A172 (cell line): ENCODE results near the gene AK8. TPM values are rescaled to one million over a fixed set of nuclear protein-coding genes. Genes with fewer than 3 reads are reported as not detected.
A peak's percentile ranks its signal among the peaks of the same experiment; 100 is the strongest.

Source experiments
- DNase-seq: peaks from one replicate; pipeline ENCODE4 v3.0.0-alpha.2; 2015; ENCODE audit warnings: low spot score
- total RNA-seq: library from RNA; depleted of rRNA; stranded (reverse); fragments of >200 nt; shearing (Covaris generic); gene quantifications from 2 replicates; pipeline ENCODE4 v1.2.3, GENCODE V29; 2014

The AK8 gene
- total RNA-seq, 1 experiment from 2014 or later = 0.90 TPM

GRCh38 chr9:132770770-132771310 lies 107.2 kb downstream of the AK8 start:
- no peak for DNase-seq

GRCh38 chr9:132769906-132770769 lies 107.9 kb downstream of the AK8 start:
- DNase-seq = peak; percentile 19

GRCh38 chr9:132768932-132769905 lies 108.9 kb downstream of the AK8 start:
- DNase-seq = peak; percentile 32

GRCh38 chr9:132763574-132763973 lies 114.5 kb downstream of the AK8 start:
- DNase-seq = no peak

- no peak for DNase-seq
Measured at GRCh38 chr9:132762896-132763295, 115.2 kb downstream of the AK8 start.

GRCh38 chr9:132761602-132762001 lies 116.5 kb downstream of the AK8 start:
- DNase-seq = no peak

- no peak for DNase-seq
Measured at GRCh38 chr9:132760057-132760456, 118.0 kb downstream of the AK8 start.

- no peak for DNase-seq
Measured at GRCh38 chr9:132757016-132757415, 121.1 kb downstream of the AK8 start.

GRCh38 chr9:132756214-132756845 lies 121.8 kb downstream of the AK8 start:
- DNase-seq = no peak

GRCh38 chr9:132755096-132755495 lies 123.0 kb downstream of the AK8 start:
- DNase-seq = no peak

- DNase-seq = no peak
Measured at GRCh38 chr9:132754236-132754635, 123.8 kb downstream of the AK8 start.

GRCh38 chr9:132753593-132753880 lies 124.5 kb downstream of the AK8 start:
- DNase-seq = no peak

- peak; percentile 35 for DNase-seq
Measured at GRCh38 chr9:132752877-132753592, 125.0 kb downstream of the AK8 start.

GRCh38 chr9:132750668-132751067 lies 127.4 kb downstream of the AK8 start:
- no peak for DNase-seq

- no peak for DNase-seq
Measured at GRCh38 chr9:132749306-132749705, 128.8 kb downstream of the AK8 start.

- DNase-seq = no peak
Measured at GRCh38 chr9:132748450-132748849, 129.6 kb downstream of the AK8 start.

GRCh38 chr9:132745756-132746709 lies 132.1 kb downstream of the AK8 start:
- no peak for DNase-seq

GRCh38 chr9:132744881-132745755 lies 133.0 kb downstream of the AK8 start:
- no peak for DNase-seq

- no peak for DNase-seq
Measured at GRCh38 chr9:132743931-132744479, 134.1 kb downstream of the AK8 start.
